CD1c-positive myeloid dendritic cell (primary cell): ENCODE measurements around the gene ARHGAP24.
A peak's percentile ranks its signal among the peaks of the same experiment; 100 is the strongest.
"Not testable (repeated sequence)": the region's sequence is repeated elsewhere in the genome, so short reads cannot be mapped to it uniquely, and the experiment has no call there.

Experiments used
- DNase-seq: peaks from one replicate; pipeline ENCODE4 v3.0.0-alpha.2; 2016; ENCODE audit errors: extremely low spot score

Gene ARHGAP24

DNA sequence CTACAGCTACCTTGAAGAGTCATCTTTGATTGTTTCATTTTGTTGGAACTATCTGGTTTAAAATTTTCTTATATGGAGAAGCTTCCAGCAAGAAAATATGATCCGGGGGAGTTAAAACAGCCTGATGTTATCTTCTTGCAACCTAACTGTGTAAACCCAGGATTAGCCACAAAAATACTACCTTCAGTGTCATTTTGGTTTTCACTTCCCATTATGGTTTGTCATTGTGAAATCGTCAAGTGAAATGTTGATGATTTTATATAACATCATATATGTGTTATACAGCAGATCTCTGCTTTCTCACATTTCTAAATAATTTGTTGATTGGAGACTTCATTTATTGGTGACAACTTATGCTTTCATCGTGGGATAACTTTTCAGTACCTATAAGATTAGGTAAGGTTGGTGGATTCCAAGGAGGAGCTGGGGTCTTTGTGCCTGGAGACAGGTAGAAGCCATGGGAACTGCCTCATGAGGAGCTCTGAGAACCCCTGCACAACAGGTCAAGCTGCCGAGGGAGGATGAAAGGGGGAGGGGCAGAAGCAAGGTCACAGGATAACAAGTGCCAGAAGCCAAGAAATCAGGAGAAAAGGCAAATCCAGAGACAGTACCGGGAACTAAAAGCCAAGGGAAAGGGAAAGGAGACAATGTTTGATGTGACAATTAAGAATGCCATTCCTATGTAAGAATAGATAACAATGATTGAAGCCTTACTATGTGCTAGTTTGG is 7.2 kb downstream of the ARHGAP24 start:
- peak; percentile 68 for DNase-seq

DNA sequence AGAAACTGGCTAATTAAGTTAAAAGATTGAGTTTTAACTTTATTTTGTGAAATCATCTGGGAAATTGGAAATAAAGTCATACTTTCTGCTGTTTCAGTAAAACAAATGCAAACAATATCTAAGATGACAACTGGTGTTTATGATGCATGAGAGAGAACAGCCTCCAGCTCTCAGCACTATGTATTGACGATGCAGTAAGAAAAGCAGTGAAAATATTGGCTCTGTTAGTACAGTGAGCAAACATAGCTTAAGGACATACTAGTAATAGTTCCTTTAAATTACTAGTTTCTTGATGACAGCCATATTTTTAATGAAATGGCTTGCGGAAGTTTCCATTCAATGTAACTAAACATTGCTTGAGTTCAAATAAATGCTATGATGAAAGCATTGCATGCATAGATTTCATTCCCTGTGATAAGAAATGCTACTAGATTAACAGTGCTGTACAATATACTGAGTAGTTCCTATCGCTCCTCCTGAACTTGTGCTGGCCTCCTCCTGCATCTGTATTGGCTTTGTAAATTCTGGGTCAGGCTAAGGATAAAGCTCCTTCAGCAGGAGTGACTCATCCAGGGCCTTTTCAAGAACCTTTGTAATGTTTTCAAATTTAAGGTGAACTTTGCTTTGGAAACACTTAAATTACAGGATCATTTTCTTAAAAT is 11.6 kb downstream of the ARHGAP24 start:
- DNase-seq = no peak

DNA sequence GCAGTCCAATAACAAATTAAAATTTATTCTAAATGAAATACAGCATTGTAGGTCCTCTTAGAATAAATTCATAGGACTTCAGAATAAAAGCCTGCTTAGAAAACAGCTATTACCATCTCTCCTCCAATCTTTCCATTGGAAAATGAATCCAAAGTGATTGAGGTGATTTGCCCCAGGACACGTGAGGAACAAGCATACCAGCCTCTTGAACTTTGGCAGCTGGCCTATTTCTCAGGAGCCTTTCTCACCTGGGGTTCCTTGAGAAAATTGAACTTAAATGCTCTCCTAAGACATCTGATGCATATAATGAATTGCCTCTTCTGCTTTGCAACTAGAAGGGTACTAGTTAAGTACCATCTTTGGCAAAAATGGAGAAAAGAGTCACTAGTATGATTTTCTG is 13.5 kb downstream of the ARHGAP24 start:
- DNase-seq = no peak

GRCh38 chr4:85489273-85489981 is 14.5 kb downstream of the ARHGAP24 start:
- no peak for DNase-seq

- DNase-seq = no peak
These were observed 16.6 kb downstream of the ARHGAP24 start for GRCh38 chr4:85491527-85491926.

DNA sequence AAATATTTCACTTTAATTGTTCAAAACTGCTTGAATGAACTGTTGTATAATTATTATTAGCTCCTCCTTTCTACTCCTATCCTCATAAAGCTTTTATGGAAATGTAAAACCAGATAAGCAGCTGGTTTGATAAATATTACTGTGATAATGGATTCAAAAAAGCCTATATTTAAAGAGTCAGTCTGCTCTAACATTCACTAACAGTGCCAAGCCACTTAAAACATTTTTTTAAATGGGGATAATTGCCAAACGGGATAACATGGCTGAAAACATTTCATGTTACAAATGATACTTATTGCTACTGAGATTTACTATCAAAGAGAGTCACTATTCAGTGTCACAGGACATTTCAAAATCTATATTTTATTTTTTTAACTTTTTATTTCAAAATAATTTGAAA is 17.4 kb downstream of the ARHGAP24 start:
- DNase-seq = no peak

DNA sequence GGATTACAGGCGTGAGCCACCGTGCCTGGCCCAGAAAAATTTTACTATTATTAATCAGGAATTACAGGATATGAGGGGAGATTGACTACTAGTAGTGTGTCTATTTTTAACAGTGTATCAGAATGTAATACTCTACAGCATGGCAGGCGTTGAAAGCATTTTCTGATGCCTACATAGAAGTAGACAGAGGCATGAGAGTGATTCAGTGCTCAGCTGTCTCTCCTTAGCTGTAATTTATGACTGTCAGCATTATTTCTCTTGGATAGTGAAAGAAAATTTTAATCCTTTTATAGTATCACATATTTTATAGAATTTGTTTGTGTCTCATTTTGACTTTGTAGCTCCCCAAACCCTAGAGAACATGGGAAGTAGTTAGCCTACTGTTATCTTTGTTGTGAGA is 20.7 kb downstream of the ARHGAP24 start:
- DNase-seq = no peak

GRCh38 chr4:85496126-85496849 is 21.3 kb downstream of the ARHGAP24 start:
- no peak for DNase-seq

DNA sequence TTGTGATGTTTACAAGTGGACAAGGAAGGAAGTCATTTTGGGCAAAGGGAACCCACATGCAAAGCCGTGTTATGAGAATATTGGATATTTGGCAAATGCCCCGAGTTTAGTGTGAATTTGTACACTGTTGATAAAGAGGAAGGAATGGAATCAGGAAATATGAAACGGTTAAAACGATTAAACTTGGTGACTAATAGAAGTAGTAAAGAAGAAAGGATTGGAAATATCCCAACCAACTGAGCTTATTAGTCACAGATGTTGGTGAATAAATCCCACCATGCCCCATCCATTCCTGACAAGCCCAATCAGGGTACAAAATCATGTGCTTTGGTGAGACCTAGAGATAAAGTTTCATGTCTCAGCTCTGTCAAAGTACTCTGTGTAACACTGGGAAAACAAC is 22.0 kb downstream of the ARHGAP24 start:
- DNase-seq = peak; percentile 42

DNA sequence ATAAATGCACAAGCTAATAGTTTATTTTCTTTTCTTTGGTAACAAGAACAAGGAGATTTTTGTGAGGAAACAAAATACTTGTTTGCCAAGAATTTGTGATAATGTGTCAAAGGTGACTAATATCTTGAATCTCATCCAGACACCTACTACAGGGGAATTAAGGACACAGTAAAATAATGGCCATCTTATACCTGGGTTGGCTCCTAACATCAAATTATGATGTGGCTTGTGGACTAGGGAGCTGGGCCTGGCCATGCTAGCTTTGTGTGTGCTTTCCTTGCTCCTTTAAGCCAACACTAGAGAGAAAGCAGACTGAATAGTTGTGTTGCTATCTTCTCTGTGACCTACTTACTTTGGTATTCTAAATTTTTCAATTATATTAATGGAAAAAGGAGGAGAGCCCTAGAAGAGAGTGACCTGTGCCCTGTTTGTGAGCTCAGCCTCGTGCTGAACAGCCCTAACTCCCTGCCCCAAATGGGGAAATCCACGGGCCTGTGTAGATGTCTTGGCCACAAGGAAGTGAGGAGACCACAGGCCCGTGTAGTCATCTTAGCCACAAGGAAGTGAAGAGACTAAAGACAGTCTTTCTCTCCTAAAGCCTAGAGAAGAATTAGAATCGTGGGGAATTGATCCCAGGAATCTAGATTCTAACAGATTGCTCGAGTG is 23.3 kb downstream of the ARHGAP24 start:
- DNase-seq = peak; percentile 84

DNA sequence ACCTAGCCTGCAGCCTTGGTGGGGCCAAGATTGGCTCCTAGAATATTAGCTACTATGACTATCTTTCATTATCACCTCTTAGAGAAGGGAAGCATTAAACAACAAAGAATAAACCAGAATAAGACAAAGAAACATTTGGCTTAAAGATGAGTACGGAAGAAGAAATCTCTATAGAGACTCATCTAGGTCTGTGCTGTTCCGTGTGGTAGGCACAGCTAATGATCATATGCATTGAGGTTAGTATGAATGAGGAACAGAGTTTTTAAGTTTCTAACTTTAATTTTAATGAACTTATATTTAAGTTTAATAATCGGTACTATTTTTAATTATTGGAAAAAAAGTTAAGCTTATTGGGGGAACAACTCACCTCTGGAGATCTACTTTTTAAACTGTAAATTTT is 24.6 kb downstream of the ARHGAP24 start:
- DNase-seq = no peak

- no peak for DNase-seq
These were observed 25.3 kb downstream of the ARHGAP24 start for GRCh38 chr4:85500110-85500867.

- DNase-seq = not testable (repeated sequence)
These were observed 26.2 kb downstream of the ARHGAP24 start for GRCh38 chr4:85501145-85501544.

GRCh38 chr4:85508654-85509053 is 33.7 kb downstream of the ARHGAP24 start:
- no peak for DNase-seq

- no peak for DNase-seq
These were observed 35.1 kb downstream of the ARHGAP24 start for GRCh38 chr4:85509882-85510631.

DNA sequence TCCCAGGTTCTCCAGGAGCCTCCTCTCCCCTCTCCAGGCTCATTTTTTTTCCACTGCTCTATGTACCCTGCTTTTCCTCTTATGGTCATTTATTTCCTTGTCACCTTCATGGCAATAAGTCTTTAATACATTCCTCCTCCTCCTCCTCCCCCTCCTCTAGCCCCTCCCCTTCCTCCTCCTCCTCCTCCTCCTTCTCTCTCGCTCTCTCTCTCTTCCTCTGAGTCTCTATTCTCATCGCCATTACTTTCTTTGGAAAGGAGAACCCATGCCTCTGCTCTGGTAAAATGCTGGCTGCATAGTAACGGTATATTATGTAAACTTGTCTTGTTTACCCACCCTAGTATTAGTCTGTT is 35.7 kb downstream of the ARHGAP24 start:
- no peak for DNase-seq

DNA sequence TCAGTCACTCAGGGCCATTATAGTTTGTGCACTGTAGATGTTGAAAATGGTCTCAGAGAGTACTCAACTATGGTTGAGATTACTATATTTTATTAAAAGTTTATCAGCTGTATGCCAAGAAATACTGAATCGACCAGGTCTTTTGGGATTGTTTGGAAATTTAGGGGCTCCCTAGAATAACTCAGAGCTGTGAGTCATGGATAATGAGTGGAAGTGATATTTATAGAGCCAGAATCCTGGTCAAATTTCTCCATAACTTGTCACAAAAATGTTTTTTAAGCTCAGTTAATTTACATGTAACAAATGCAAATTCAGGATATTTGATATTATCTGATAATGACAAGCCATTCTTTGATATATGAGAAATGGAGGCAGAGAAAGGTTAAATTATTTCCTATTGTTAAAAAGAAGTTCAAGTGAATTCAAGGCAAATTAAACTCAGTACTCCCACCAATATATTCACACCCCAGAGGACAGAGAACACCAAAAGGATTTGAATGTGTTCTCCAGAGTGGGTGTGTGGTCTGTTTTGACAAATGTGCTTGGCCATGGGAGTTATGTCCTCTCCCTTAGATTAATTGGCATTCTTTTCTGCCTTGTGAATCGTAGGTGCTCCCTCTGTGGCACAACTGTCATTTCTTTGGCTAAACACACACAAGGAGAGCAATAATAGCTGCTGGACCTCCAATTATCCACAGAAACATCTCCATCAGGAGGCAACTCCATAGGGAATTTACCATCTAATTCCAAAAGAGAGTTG is 37.7 kb downstream of the ARHGAP24 start:
- DNase-seq = no peak

- no peak for DNase-seq
These were observed 39.2 kb downstream of the ARHGAP24 start for GRCh38 chr4:85514117-85514516.

DNA sequence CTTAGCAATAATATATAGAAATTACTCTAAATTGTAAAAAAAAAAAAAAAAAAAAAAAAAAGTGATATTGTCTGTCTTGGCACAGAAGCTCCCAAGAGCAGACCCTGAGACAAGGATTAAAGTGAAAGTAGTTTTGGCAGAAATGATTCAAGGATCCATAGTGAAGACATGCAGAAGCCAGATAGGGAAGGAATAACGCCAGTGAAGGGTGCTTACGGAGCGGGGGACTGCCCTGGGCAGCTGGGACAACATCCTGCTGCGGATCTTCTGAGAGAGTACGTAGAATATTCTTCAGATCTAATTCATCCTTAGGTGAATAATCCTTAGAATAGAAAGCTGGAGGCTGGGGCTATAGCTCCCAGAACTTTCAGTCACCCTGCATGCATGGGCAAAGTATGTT is 39.8 kb downstream of the ARHGAP24 start:
- DNase-seq = no peak

DNA sequence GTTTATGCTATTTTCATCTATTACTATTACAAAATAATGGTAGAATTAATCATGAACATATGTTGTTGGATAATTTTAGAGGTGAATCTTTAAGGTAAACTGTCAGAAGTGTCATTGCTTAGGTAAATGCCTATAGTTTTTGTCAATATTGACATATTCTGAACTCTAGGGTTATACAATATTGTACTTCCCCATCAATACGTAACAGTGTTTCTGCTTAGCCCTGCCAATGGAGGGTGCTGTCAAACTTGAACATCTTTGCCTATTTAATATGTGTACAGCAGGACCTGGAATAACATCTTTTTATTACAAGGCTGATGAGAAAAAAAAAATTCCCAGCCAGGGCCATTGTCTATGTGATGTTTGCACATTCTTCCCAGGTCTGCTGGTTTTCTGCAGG is 40.8 kb downstream of the ARHGAP24 start:
- no peak for DNase-seq
